HG03521 (cell line): ENCODE data around the gene COL23A1.
A peak's percentile ranks its signal among the peaks of the same experiment; 100 is the strongest.
"Not testable (repeated sequence)": the region's sequence is repeated elsewhere in the genome, so short reads cannot be mapped to it uniquely, and the experiment has no call there.

ENCODE experiments used
- ATAC-seq: cut with Tn5 transposase; IDR thresholded peaks from one replicate; pipeline ENCODE4 v1.9.1; 2021; ENCODE audit warnings: mild to moderate bottlenecking, moderate library complexity; ENCODE audit not compliant: unreplicated experiment

Gene COL23A1

DNA sequence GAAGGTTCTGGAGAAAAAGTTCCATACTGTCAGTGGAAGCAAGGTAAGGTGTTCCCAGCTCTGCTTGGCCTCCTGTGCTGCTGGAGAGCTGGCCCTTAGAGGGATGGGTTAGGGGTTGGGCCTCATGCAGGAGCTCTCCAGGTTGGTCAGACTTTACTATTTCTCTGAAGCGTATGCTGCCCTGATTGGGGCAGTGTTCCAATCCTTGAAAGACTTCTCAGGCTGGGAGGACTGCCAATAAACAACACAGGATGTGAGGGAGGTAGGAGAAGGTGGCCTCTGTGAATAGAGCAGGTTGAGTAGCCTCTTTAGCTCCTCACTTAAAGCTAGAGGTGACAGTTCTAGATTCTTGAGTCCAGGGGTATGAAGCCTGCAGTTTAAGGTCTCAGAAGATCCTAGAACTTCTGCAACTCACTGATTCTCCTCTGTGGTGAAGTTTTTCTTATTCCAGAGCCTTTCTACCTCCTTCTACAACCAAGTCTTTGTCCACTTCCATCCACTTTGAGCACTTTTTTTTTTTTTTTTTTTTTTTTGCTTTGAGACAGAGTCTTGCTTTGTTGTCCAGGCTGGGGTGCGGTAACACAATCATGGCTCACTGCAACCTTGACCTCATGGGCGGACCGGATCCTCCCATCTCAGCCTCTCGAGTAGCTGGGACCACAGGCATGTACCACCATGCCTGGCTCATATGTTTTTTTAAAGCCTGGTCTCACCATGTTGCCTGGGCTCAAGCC, 382.8 kb downstream of the COL23A1 start:
- ATAC-seq = no peak

DNA sequence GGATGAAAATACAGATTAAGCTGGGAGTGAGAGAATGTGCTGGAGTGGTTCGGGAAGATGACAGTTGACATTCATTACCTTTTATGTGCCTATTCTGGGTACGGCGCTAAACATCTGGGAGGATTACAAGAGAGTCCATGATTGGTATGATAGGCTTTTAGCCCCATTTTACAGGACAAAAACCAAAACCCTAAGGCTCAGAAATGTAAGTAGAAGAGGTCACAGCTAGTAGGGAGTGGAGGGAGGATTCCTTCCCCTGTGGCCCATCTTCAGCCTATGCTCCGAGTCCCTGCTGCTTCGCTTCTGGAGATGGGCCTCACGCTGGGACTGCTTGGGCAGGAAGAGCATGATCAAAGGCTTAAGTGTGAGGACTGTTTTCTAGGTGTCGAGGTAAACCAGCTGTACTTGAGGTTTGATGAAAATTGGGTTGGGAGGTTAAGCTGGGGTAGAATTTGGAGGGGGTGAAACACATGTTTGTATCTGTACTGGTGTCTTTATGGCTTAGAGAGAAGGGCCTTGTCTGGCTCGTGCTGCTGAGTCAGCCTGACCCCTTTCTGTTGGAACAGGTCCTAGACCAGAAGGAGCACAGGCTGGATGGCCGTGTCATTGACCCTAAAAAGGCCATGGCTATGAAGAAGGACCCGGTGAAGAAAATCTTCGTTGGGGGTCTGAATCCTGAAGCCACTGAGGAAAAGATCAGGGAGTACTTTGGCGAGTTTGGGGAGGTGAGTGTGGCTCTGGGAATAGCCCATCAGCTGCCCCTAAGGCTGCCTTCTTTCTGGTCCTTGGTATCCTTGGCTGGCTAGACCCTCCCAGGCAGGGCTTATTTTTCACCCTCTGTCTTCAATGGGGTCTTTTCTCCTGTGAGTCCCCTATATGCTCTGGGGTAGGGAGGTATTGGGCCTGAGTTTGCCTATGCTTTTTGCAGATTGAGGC, 383.8 kb downstream of the COL23A1 start:
- ATAC-seq = no peak

DNA sequence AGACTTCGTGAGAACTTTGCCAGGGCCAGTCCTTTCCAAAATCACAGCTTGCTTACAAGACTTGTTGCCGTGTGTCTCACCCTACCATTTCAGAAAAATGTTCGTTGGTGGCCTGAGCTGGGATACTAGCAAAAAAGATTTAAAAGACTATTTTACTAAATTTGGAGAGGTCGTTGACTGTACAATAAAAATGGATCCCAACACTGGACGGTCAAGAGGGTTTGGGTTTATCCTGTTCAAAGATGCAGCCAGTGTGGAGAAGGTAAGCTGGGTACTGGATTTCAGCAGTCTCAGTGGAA, 384.5 kb downstream of the COL23A1 start:
- no peak for ATAC-seq

DNA sequence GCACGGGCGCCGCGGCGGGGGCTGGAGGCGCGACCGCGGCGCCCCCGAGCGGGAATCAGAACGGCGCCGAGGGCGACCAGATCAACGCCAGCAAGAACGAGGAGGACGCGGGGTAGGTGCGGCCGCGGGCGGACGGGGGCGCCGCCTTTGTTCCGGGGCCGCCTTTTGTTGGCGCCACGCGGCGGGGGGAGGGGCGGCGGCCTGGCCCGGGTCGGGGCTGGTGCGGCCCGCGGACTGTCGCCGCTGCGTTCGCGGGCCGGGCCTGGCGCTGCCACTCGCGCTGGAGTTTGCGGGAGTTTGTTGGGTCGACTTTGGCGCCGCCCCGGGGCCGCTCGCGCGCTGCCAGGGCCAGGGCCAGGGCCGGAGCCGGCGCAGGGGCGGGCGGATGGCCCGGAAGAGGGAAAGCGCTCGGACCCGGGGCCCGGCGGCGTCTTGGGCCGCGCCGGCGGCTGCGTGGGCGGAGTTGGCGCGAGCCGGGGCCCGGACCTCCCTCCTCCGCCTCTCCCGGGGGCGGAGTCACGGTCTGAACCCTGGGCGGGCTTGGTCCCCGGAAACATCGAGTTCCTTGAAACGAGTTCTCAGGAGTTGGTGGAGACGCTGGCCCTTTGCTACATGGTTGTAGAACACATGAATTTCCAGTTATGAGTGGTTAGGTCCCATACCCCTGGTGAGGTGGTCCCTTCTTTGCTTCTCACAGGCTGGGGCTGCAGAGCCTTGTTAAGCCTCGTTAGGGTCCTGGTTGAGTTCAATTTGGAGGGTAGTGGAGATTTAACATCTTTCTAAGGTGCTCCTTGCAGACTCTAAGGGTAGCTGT, 385.1 kb downstream of the COL23A1 start:
- peak; percentile 45 for ATAC-seq

DNA sequence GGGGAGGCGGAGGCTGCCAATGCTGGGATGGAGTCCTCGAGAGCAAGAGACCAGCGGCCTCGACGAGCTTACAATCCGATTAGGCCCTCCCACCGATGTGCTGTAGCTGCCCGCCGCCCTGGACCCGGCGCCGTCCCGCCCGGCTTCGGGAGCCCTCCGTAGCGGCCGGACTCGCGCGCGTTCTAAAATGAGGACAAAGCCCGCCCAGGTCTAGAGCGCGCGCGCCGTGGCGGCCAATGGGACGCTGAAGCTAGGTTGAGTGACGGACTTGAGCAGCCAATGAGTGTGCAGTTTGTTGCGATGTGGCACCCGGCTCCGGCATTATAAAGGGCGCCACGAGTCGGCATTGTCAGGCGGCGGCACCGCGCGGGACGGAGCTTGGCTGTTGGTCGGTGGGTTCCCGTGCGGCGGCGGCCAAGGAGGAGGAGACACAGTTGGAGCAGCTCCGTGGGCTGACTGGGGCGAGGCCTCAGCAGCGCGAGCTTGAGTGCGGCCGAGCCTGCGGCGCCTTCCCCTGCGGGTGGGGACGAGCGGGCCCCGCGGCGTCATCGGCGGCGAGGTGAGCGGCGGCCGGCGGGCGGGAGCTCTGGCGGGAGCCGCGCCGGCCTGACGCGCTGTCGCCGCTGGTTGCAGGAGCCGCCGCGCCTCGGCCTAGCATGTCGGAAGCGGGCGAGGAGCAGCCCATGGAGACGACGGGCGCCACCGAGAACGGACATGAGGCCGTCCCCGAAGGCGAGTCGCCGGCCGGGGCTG, 385.8 kb downstream of the COL23A1 start, which contains the start of gene HNRNPAB:
HNRNPAB (plus strand) TSS at position 352 of the 753 bp plus-strand sequence; CDS start at position 657, 305 bp downstream.
- peak; percentile 73 for ATAC-seq

DNA sequence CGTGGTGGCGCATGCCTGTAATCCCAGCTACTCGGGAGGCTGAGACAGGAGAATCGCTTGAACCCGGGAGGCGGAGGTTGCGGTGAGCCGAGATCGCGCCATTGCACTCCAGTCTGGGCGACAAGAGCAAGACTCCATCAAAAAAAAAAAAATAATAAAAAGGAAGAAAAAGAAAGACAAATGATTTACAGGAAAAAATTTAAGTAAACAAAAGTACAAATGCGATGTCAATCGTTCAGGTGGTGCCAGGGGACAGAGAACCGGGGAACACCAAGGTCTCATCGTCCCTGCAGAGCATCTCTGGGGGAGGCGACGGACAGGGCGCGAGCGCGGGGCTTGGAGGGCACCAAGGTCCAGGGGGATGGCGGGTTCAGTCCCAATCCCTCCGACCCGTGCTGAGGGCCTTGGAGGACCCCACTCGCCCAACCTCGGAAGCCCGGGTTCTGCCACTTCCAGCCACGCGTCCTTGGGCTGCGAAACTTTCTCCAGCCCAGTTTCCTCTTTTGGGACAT, 386.5 kb downstream of the COL23A1 start:
- no peak for ATAC-seq

DNA sequence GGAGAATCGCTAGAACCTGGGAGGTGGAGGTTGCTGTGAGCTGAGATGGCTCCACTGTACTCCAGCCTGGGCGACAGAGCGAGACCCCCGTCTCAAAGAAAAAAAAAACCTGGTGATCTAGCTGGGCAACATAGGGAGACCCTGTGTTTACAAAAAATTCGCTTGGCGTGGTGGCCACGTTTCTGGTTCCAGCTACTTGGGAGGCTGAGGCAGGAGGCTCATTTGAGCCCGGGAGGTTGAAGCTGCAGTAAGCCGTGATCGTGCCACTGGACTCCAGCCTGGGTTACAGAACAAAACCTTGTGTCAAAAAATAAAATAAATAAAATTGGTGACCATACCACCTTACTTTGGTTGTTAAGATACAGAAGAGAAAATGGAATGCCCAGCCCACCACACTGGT, 387.7 kb downstream of the COL23A1 start:
- no peak for ATAC-seq

DNA sequence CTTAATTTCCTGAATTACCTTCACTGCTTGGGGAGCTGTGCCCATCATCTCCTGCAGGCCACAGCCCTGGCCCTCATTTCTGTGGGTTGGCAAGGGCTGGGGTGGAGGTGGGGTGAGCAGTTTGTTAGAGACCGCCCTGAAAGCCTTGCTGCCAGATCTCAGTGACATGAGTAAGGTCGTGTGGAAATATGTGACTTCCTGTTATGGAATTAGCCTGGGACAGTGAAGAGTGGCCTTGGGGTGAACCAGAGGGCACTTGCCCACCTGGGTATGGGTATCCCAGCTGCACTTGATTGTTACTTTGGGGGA, 388.3 kb downstream of the COL23A1 start:
- no peak for ATAC-seq

DNA sequence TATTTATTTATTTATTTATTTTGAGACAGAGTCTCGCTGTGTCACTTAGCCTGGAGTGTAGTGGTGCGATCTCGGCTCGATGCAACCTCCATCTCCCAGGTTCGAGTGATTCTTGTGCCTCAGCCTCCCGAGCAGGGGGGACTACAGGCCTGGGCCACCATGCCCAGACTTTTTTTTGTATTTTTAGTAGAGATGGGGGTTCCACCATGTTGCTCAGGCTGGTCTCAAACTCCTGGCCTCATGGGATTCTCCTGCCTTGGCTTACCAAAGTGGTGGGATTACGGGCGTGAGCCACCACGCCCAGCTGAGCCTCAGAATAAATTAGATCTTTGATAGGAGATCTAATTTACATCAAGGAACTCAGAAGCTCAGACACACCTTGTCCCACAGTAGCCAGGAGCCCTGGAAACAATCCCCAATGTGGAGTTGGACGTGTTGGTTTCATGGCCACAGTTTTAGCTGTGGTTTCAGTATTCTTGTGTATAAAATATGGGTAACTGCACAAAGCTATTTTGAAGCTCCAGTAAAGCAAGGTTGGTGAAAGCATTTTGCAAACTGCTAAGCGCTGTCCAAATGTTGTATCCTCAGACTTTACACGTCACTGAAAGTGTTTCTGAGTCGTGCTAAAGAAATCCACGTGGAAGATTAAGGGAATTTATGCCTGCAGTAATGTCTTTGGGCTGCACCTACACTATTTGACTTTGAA, 388.8 kb downstream of the COL23A1 start:
- no peak for ATAC-seq

DNA sequence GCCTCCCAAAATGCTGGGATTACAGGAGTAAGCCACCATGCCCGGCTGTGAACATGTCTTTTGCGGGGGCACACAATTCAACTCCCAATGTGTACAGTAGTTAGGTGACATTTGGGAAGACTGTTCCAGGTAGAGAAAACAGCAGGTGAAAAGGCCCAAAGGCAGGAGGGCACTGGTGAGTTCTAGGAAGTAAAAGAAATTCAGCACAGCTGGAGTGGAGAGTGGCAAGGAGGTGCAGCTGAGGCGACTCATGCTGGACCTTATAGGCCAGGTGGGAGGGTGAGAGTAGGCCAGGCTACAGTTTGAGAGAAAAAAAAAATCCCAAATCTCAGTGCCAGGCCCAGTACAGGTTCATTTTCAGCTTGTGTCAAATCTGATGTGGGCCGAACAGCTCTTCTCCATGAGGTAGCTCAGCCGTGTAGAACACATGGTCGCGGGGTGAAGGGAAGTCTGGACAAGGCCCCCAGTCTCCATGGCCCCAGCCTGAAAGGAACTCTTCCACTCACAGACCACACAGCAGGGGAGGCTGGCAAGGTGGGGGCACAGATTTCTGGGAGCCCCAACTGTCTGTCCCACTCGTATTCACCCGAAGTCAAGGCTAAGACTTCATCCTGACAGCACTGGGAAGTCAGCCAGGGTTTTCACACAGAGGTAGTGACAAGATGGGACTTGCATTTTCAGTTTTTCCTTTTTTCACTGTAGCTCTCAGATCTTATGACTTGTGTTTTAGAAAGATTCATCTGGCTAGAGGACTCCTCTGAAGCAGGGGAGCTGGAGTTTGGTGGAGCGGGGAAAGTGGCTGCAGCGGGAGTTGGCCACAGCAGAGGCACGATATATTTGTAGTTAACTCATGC, 390.4 kb downstream of the COL23A1 start:
- no peak for ATAC-seq

DNA sequence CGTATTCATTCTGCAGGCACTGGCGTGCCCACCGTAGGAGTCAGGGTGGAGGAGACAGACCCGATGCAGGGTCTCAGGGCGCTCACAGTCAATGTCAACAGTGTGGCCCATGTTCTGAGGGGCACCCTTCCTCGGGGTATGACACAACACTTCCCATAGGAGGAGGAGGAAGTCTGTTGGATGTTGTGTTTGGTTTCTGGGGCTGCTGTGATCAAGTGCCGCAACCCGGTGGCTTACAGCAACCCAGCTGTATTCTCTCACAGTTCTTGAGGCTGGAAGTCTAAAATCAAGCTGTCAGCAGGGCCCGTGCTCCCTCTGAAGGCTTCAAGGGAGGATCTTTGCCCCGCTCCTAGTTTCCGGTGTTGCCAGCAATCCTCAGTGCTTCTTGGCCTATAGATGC, 391.5 kb downstream of the COL23A1 start:
- no peak for ATAC-seq

DNA sequence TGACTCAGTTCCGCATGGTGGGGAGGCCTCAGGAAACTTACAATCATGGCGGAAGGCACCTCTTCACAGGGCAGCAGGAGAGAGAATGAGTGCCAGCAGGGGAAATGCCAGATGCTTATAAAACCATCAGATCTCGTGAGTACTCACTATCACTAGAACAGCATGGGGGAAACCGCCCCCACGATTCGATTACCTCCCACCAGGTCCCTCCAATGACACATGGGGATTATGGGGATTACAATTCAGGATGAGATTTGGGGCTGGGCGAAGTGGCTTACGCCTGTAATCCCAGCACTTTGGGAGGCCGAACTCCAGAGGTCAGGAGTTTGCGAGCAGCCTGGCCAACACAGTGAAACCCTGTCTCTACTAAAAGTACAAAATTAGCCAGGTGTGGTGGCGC, 392.0 kb downstream of the COL23A1 start:
- not testable (repeated sequence) for ATAC-seq

DNA sequence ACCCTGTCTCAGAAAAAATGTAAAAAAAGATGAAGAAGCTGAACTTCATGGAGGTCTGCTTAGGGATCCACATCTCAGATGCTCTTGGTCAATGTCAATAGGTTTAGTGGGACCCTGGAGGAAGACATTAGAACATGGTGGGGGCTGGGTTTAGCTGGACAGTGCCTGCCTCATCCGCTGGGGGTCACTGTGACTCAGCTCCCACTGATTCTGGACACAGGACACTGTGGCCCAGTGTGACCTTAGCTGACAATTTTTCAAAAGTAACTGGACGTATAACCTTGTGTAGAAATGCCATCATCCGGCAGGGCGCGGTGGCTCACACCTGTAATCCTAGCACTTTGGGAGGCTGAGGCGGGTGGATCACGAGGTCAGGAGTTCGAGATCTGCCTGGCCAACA, 393.2 kb downstream of the COL23A1 start:
- no peak for ATAC-seq

DNA sequence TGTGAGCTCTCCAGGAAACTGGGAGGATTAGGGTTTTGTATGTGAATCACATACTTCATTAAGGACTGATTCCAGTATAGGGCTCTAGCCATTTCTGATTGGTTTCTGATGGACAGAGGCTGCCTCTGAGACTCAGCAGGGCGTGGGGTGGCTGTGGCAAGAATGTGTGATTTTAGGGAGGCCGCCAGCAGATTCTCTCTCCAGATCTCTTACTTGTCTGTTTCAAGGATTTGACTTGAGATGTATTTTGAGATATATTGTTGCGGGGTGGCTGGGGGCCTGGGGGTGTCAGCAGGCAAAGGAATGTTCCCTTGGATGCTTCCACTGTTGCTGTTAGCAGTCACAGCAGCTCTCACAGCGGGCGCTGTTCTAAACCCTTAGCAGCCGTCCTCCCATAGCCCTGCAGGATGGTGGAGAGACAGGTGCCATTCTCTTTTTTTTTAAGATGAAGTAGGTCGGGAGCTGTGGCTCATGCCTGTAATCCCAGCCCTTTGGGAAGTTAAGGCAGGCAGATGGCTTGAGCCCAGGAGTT, 393.8 kb downstream of the COL23A1 start:
- ATAC-seq = no peak

DNA sequence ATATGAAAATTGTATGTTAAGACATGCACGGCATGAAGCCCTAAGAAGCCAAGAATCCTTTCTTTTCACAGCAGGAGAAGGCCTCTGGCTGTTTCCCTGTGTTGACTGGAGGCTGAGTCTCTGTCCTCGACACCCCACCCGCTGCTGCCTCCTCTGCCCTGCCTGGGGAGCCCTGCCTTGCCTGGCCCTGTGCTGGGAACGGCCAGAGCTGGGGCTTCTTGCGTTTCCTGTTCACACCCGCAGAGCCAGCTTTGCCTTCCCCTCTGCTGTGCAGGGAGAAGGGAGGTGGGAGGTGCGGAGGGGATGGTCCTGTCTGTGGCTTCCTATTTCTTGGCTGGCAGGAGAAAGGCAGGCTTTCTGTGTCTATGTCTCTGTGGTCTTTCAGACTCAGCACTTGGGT, 396.2 kb downstream of the COL23A1 start:
- ATAC-seq = no peak

DNA sequence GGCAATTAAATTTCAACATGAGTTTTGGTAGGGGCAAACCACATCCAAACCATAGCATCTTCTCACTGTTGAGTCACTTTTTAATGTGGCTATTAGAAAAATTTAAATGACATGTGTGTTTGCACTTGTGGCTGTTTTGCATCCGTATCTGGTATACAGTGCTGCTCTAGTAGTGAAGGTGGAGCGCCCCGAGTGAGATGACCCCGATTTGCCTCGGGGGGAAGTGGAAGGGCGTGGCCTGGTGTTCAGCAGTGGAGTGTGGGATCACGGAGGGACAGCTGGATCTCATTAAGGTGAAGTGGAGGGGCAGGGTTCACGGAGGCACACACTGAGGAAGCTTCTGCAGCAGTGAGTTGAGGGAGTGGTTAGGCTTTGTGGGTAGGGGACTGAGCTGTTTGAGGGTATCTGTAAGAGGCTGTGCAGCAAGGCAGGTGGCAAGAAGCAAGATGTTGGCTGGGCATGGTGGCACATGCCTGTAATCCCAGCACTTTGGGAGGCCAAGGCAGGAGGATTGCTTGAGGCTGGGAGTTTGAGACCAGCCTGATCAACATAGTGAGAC, 396.9 kb downstream of the COL23A1 start:
- no peak for ATAC-seq

DNA sequence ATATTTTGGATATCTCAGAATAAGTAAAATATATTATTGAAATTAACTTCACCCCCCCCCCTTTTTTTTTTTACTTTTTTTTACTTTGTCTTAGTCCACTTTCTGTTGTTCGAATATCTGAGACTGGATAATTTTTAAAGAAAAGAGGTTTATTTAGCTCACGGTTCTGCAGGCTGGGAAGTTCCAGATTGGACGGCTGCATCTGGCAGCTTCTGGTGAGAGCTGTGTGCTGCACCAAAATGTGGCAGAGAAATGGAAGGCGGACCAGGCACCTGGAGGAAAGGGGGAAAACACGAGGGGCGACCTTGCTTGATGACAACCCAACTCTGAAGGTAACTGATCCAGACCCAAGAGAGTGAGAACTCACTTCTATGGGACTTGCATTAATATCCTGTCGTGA, 397.4 kb downstream of the COL23A1 start:
- no peak for ATAC-seq

DNA sequence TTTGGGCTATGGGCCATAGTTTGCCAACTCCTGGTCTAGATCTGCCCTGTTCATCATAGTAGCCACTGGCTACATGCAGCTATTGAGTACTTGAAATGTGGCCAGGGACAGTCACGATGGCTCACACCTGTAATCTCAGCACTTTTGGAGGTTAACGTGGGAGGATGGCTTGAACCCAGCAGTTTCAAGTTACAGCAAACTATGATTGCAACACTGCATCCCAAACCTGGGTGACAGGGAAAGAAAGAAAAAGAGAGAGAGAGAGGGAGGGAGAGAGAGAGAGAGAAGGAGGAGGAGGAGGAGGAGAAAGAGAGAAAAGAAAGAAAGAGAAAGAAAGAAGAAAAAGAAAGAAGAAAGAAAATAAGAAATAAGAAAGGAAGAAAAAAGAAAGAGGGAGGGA, 397.9 kb downstream of the COL23A1 start:
- ATAC-seq = no peak
